CD1c-positive myeloid dendritic cell (primary cell): ENCODE measurements around the gene TRIM49D2.
"Not testable (repeated sequence)": the region's sequence is repeated elsewhere in the genome, so short reads cannot be mapped to it uniquely, and the experiment has no call there.

Source experiments
- DNase-seq: peaks from one replicate; pipeline ENCODE4 v3.0.0-alpha.2; 2016; ENCODE audit errors: extremely low spot score

Gene TRIM49D2

DNA sequence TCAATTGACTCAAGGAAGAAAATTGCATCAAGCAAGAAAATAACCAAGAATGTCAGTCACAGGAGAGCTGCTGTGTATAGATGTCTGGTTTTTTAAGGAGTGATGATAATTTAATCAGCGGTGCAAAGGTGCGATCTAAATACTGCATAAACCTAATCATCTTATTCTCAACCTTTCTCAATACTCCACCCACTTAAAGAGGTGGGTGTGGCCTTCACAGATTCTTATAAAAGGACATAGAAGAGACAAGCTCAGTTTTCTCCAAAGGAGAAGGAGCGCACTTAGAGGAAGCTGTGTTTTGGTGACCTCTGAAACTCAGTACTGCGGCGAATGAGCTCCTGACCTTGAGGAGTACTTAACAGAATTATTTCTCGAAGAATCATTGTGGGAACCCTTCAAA lies at the start of gene TRIM49D2:
Gene TRIM49D2 (plus strand): TSS at position 301 of the 400 bp plus-strand sequence. CDS start 2,698 bp downstream, outside the sequence.
- DNase-seq, result not testable (repeated sequence)

DNA sequence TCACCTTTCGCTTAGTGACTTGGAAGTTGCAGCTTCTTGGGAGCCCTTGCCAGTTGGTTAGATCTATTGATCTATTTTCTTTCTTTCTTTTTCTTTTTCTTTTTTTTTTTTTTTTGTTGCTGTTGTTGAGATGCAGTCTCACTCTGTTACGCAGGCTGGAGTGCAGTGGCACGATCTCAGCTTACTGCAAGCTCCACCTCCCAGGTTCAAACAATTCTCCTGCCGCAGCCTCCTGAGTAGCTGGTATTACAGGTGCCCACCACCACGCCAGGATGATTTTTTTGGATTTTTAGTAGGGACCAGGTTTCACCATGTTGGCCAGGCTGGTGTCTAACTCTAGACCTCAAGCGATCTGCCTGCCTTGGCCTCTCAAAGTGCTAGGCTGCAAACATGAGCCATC lies 46.4 kb upstream of the TRIM49D2 start:
- not testable (repeated sequence) for DNase-seq

- not testable (repeated sequence) for DNase-seq
Observed at GRCh38 chr11:89893245-89893644, 30.6 kb upstream of the TRIM49D2 start.

DNA sequence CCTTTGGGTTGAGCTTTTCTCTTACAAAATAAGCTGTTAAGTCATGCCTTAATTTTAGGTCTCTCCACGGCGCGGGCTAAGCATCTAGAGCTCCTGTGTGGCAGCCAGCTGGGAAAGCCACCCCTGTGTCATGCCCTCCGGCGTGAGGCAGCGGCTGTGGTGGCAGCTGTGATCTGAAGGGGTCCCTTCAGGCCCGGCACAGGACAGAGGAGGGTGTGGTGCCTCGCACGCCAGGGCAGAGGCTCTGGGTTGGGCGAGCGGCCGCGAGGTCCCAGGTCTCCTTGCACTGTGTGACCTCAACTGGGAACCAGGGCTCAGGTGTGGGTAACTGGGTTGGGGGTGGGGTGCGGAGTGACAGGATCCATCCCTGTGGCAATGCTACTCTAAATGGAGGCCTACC lies 23.1 kb upstream of the TRIM49D2 start:
- DNase-seq, result not testable (repeated sequence)

DNA sequence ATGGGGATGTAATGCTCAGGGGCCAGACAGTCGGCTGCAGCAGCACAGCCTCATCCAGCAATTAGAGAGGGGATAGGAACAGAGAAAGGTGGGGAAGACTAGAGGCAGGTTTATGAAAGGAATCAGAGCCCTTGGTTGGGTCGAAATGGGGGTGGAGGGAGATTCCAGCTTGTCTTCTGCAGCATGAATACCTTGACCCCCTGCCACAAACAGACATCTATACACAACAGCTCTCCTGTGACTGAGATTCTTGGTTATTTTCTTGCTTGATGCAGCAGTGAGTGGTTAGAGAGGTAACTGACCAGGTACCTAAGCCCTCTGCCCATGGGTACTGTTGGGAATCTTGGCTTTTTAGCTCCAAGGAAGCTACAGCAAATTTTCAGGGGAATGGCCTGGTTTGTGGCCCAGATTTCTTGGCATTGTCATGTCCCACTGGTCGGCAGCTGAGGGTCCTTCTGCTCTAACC lies 1.6 kb upstream of the TRIM49D2 start, which contains the start of gene TRIM49D1:
Gene TRIM49D1 (minus strand): TSS at position 51 of the 466 bp plus-strand sequence. CDS start 4,535 bp downstream, outside the sequence.
- no peak for DNase-seq

DNA sequence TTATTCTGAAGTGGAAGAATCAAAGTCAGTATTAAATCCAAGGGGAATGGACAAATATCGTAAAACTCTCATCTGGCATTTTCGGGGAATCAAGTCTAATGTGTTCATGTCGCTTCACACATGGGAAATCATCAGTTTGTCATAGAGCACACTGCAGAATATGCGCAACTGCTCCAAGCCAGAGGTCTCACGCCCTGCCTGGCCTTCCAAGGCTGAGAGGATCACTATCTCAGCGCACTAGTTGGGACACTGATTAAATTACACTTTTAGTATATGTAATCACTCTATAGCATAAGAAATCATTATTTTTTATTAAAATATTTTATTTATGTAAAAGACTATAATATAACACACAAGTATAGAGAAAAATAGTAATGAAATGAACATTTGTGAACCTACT lies 37.0 kb downstream of the TRIM49D2 start:
- DNase-seq, result not testable (repeated sequence)

- not testable (repeated sequence) for DNase-seq
Observed at GRCh38 chr11:89965737-89966136, 41.9 kb downstream of the TRIM49D2 start, which contains the start of gene TRIM64. TRIM64 (plus strand) TSS chr11:89966037; CDS start chr11:89968504, 2,467 bp downstream.
